NCI-H146 treated with DMSO at 0.1 percent for 48 hours (cell line): Measurements from ENCODE around the gene CSAD.
"Not testable (repeated sequence)": the region's sequence is repeated elsewhere in the genome, so short reads cannot be mapped to it uniquely, and the experiment has no call there.

Experiments used
- DNase-seq: peaks from one replicate; lab custom pipeline; 2025; ENCODE audit not compliant: unreplicated experiment; lab: John Stamatoyannopoulos, UW

CSAD gene

DNA sequence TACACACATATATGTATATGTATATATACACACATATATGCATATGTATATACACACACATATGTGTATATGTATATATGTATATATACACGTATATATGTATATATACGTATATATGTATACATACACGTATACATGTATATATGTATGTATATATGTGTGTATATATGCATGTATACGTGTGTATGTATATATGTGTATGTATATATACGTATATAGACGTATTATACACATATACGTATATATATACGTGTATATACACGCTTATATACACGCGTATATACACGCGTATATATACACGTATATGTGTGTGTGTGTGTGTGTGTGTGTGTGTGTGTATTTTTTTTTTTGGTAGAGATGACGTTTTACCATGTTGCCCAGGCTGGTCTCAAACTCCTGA lies 33.1 kb downstream of the CSAD start:
- no peak for DNase-seq

DNA sequence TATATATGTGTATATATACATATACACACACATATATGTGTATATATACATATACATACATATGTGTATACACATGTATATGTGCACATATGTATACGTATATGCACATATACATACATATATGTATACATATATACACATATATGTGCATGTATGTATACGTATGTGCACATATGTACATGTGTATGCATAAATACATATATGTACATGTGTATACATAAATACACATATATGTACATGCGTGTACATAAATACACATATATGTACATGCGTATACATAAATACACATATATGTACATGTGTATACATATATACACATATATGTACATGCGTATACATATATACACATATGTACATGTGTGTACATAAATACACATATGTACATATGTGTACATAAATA lies 33.5 kb downstream of the CSAD start:
- DNase-seq, result no peak

DNA sequence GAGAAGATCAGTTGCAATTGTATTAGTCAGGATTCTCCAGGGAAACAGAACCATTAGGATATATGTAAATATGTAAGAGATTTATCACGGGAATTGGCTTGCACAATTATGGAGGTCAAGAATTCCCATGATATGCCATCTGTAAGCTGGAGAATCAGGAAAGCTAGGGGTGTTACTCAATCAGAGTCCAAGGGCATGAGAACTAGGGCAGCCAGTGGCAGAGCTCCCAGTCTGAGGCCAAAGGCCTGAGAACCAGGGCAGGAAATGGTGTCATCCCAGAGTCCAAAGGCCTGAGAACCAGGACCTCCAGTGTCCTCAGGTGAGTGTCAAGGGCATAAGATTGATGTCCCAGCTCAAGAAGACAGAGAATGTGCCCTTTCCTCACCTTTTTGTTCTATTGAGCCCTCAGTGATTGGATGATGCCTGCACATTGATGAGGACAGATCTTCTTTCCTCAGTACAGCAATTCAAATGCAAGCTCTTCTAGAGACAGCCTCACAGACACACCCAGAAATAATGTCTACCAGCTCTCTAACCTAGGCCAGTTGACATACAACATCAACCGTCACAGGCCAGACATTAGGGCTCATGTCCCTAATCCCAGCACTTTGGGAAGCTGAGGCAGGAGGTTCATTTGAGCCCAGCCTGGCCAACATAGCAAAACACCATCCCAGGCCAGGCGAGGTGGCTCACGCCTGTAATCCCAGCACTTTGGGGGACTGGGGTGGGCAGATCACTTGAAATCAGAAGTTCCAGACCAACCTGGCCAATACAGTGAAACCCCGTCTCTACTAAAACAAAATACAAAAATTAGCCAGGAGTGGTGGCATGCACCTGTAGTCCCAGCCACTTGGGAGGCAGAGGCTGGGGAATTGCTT lies 35.1 kb downstream of the CSAD start:
- no peak for DNase-seq

DNA sequence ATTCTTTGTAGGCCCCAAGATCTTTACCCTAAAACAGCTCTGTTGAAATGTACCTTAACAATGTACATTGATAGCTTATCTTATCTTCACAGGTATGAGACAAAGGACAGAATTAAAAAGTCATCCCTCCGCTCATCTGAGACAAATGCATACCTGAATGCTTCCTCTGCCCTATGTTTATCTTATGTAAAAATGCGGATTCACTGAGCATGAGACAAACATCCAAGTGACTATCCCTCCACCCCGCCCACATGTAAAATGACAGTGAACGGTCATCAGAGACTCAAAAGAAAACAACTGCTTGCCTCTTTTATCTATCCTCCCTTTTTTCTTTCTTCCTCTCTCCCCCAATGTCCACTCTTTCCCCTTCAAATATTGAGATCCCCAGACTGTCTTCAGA lies 37.4 kb downstream of the CSAD start:
- no peak for DNase-seq

DNA sequence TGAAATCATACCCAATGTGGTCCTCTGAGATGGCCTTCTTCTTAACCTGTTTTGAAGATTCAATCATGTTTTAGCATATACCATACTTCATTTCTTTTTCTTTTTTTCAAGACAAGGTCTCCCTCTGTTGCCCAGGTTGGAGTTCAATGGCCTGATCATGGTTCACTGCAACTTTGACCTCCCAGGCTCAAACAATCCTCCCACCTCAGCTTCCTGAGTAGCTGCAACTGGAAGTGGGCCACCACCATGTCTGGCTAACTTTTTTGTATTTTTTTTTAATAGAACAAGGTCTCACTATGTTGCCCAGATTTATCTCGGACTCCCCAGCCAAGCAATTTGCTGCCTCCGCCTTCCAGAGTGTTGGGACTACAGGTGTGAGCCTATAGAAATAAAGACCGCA lies 47.0 kb downstream of the CSAD start:
- DNase-seq, result no peak

DNA sequence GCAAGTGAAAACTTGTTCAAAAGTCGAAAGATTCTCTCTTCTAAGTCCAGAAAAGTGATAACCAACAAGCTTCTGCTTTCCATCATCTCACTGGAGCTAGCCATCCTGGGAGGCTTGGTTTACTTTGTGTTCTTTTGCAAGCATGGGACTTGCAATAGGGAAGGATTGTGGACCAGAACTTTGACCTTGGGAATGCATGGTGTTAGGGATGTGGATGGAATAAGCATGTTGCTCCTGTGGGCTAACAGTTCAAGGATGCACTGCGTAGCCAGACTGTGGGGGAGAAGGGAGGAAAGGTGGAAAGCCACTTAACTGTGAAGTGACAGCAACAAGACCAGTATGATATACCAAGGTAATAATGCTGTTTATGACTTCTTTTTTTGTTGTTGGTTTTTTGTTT lies 48.9 kb downstream of the CSAD start:
- no peak for DNase-seq

DNA sequence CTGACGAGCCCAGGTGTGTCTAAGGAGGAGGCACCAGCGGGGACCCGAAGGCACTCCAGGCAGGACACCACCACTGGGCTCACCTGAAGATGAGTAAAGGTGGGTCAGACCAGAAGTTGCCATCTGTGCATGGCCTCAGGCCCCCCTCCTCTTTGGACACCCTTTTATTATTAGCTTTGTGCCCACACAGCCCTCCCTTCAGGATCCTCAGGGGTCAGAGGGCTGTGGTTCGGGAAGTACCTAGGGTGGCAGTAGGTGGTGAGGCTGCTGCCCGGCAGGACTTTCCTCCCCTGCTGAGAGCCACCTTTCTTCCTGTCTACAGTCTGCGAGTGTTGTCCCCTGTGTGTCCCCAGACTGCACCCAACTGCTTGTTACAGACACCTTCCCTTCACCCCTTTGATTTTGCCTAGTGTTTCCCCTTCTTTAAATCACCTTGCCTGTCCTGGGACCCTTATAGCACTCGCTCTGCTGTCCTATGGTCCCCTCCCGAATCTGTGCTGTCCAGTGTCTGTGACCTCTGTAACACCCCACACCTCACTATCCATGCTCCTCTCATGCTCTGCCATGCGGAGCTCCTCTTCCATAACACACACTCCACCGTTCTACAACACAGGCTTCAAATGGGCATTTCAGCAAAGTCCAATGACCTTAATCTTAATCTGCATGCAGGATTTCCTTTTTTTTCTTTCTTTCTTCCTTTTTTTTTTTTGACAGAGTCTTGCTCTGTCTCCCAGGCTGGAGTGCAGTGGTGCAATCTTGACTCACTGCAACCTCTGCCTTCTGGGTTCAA lies 51.8 kb downstream of the CSAD start:
- DNase-seq, result no peak

DNA sequence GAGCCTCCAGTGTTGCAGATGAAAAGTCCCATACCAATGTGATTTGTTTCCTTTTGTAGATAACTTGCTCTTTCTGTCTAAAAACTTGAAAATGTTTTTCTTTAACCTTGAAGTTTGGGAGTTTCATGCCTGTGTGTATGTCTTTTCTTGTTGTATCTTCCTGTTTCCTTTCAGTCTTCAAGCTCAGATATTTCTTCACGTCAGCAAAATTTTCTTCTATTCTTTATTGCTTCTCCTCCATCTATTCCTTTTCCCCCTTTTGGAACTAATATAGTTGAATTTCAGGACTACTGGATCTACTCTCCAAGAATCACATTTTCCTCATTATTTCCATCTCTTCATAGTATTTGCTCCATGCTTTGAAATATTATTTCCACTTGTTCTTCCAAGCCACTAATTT lies 53.6 kb downstream of the CSAD start:
- DNase-seq, result no peak

DNA sequence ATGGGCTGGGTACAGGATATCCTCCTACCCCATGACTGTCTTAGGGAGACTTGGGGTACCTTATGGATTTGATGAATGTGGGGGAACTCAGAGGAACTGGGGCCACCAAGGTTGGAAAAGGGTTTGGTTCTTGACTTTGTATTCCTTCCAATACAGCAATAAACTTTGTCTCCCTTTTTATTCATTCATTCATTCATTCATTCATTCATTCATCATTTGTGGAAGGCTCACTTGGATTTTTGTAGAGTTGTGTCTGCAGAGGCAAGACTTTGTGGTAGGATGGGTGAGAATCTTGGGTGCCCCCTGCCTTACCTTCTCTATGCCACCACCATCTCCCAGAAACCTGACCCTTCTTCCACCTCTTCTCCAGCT lies 56.4 kb downstream of the CSAD start:
- no peak for DNase-seq

DNA sequence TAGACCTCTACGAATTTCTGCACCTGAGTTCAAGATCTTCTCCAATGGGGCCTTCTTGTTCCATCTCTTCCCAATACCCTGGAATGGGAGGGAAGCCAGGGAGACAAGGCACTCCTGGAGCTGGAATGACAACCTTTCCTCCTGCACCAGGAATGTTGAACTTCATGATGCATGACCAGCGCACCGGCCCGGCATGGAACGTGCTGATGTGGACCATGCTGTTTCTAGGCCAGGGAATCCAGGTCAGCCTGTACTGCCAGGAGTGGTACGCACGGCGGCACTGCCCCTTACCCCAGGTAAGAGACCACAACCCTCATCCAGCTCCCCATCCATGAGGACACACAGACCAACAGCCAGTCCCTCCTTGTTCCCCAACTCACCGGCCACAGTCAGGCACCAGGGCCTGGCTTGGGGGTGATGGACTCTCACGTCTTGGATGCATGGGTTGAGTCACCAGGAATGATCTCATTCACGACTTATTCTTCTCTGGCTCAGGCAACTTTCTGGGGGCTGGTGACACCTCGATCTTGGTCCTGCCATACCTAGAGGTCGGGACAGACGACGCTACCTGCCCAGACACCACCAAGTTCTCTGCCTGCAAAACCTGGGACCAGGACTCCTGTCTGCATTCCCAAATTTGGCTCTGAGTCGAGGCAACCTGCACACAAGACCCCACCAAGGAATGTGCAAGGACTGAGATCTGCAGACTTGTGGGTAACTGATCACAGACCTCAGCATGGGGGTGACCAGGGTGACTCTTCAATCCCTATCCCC lies 57.0 kb downstream of the CSAD start:
- DNase-seq, result no peak

DNA sequence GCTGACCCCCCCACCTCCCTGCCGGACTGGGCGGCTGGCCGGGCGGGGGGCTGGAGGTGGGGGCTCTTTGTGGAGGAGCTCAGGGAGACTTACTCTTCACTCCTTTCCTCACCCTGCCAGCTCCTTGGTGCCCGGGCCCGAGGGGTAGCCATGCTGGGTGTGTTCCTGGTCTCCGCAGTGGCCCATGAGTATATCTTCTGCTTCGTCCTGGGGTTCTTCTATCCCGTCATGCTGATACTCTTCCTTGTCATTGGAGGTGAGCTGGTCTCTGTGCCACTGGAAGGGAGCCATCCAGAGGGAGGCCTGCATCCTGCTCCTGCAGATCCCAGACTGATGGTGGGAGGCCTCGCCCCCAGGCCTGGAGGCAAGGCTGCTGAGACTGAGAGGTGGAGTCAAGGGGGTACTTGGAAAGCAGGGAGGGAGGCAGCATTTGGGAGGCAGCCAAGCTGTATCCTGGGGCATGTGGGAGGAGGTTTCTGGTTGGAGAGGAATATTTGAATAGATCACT lies 57.7 kb downstream of the CSAD start:
- DNase-seq, result no peak

DNA sequence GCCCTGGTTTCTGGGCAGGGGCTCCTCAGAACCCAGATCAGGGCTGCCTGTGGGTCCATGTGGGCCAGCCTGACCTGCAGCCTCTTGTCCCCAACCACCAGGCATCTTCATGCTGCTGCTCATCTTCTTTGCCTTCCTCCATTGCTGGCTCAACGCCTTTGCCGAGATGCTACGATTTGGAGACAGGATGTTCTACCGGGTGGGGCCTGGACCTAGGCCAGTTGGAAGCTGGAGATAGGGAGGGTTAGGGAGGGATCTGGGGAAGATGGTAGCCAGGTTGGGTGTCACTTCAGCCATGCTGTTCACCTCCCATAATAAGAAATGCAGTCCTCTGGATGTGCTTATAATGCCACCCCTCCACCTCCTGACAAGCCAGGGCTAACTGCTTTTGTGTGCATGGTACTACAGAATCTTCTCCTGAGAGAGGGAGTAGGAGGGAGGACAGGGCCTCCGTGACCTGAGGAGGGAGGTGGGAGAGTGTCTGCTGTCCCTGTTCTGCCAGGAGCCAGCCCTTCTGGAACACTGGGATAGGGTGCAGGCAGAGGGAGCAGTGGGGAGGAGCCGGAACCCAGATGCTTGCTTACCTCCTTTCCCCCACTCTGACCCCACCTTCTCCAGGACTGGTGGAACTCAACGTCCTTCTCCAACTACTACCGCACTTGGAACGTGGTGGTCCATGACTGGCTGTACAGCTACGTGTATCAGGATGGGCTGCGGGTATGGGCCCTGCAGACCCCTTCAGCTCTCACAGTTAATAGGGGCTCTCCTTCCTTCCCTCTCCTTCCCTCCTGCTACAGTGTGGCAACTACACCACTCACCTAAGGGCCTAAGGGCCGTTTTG lies 59.8 kb downstream of the CSAD start:
- no peak for DNase-seq

DNA sequence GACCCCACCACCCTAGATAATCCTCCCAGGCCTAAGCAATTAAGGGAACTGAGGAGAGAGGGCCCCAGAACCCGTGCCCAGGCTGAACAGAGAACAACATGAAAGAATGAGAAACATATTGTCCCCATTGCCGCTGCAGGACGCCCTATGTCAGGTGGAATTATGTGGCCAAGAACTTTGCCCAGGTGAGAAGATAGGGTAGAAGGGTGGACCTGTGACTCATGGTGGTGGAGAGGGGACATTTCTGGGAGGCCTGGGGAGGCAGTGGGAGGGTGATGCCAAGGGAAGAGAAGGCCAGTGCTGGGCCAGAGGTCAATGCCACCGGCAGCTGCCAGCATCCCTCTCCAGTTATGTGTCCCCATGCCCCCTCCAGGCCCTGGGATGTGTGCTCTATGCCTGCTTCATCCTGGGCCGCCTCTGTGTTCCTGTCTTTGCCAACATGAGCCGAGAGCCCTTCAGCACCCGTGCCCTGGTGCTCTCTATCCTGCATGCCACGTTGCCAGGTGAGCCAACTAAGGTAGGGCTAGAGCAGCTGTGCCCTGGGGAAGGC lies 61.9 kb downstream of the CSAD start:
- DNase-seq, result no peak

DNA sequence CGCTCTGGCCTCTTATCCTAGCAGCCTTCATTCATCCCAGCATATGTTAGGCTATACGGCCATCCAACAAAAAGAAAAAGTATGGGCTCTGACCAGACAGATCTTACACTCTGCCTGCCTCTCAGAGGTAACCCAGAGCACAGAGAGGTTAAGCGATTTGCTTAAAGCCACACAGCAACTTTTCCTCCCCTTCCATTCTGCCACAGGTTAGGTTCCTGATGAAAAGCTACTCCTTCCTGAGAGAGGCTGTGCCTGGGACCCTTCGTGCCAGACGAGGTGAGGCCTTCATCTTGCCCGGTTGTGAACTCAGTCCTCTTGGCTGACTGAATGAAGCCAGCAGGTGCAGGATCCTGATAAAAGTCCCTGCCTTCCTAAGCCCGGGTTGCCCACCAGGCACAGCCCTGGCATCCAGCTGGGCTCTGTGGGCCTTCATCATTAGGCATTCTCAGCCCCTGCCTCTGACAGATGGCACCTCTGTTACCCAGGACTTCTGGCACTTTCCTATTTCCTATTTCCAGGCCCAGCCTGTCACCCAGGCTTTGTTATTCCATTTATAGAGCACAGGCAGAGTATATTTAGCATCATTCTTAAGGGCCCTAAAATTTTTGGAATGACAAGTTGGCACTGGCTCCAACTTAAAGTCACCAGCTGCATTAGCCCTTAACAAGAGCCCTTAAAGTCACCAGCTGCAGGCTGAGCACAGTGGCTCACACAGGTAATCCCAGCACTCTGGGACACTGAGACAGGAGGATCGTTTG lies 64.7 kb downstream of the CSAD start:
- no peak for DNase-seq

DNA sequence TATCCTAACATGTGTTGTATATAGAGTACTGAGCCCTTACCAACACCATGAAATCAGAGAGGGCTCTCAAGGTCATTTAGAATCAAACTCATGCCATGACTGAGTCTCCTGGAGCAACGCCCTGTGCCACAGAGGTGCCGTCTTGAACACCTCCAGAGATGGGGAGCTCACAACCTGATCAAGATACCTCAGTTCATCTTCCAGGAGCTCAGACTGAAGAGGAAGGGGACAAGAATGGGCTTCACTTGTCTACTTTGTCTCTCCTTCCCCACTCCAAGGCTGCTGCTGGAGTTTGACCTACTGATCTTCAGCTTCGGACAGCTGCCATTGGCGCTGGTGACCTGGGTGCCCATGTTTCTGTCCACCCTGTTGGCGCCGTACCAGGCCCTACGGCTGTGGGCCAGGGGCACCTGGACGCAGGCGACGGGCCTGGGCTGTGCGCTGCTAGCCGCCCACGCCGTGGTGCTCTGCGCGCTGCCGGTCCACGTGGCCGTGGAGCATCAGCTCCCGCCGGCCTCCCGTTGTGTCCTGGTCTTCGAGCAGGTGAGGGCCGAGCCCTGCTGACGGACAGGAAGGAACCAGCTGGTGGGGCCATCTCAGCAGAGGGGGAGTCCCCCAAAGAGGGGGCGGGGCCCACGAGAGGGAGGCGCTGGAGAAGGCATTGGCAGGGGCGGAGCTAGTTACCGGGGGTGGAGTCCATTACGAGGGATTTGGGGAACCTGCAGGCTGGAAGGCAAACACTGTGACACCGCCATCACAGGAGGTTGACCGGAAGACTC lies 65.4 kb downstream of the CSAD start:
- no peak for DNase-seq

DNA sequence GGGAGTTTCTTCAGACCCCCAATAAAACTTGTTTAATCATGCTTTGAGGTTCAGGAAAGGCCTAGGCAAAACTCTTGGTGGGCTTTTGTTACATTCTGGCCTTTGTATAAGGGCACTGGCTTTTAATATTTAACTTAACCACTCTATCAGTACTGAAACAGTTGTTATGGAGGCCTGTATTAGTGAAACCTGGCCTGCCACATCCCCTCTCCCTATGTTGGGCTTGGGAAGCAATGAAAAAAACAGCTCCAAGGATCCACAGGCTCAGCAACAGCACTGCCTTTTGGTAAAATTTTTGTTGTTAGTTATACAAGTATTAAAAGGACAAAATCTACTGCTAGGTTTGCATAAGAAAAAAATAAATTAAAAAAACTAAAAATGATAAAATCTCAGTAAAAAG lies 66.8 kb downstream of the CSAD start:
- no peak for DNase-seq

DNA sequence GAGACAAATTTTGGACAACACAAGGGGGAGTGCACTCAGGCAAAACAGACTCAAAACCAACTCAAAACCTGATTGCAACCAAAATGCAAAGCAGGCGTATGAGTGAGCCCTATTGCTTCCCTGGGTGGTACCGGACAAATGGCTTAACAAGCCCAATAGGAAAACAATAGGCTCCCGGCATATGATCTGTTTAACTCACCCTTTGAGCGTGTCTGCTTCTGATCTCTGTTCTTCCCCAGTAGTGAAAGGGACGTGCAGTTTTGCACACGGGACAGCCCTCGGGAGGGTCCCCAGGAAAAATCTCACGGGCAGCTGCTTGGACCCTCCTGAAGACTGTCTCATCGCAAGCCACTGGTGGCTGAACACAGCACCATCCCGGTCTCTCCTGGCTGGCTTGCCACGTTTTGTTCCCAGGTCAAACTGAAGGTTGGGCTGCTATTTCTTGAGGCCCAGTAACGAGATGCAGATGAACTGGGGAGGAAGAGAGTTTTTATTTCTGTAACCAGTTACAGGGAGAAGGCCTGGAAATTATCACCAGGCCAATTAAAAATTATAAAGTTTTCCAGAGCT lies 67.5 kb downstream of the CSAD start:
- DNase-seq, result no peak

DNA sequence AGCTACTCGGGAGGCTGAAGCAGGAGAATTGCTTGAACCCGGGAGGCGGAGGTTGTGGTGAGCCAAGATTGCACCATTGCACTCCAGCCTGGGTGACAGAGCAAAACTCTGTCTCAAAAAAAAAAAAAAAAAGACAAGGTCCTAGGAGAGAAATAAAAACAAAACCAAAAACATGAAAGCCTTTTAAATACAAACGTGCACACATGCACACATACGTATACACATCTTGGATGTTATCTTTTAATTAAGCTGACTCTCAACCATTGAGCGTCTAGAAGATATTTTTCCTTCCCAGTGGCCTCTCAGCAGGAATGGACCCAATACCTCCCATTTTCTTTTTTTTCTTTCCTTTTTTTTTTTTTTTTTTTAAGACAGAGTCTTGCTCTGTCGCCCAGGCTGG lies 68.3 kb downstream of the CSAD start:
- not testable (repeated sequence) for DNase-seq
